Measurements from ENCODE around the gene MAML3.

- TF ChIP-seq CTCF (IDR thresholded peaks at IDR 0.05) (no peak), POLR2A (IDR thresholded peaks at IDR 0.05) (no peak), POLR2AphosphoS5 (IDR thresholded peaks at IDR 0.05) (no peak)
These were observed 103.9 kb downstream of the MAML3 start for GRCh38 chr4:140049849-140050637.
